Placental epithelial cell (primary cell): ENCODE data around the gene IFT57. TPM values are rescaled to one million over a fixed set of nuclear protein-coding genes. Genes with fewer than 3 reads are reported as not detected.

Source experiments
- total RNA-seq: library from RNA; depleted of rRNA; stranded (reverse); fragments of >200 nt; gene quantifications from 2 replicates; pipeline ENCODE4 v1.2.3, GENCODE V29; 2012

Gene IFT57, protein sequence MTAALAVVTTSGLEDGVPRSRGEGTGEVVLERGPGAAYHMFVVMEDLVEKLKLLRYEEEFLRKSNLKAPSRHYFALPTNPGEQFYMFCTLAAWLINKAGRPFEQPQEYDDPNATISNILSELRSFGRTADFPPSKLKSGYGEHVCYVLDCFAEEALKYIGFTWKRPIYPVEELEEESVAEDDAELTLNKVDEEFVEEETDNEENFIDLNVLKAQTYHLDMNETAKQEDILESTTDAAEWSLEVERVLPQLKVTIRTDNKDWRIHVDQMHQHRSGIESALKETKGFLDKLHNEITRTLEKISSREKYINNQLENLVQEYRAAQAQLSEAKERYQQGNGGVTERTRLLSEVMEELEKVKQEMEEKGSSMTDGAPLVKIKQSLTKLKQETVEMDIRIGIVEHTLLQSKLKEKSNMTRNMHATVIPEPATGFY
- 37.7 and 55.0 TPM in 2 replicates for total RNA-seq

GRCh38 chr3:108221911-108222852 lies at the start of gene IFT57:
Gene IFT57, minus strand, starts transcription at chr3:108222424. Its CDS starts 102 bp downstream, at chr3:108222322.

Other genes with a start within 250 kb of the IFT57 start
- 49.1 and 57.5 TPM in 2 replicates for gene CD47, start 131.4 kb downstream of the IFT57 start, total RNA-seq
- gene HHLA2, start 74.1 kb upstream of the IFT57 start, total RNA-seq: under 0.01 TPM in 1 of 2 replicates, not detected in the other